Stimulated activated naive CD8-positive, alpha-beta T cell treated with anti-CD3 and anti-CD28 coated beads, Interleukin-15, Interleukin-2, amounts not matched to agents 100 U/mL and 50 U/mL, for 24 hours (primary cell): ENCODE data around the gene PF4V1.

Source experiments
- ATAC-seq: fragments of 150-1000 bp; cut with Tn5 transposase; one replicate; pipeline ENCODE4 v1.10.0; 2021
- DNase-seq: peaks from one replicate; pipeline ENCODE4 v3.0.0; 2021

Gene PF4V1

GRCh38 chr4:73847526-73848182 lies 5.4 kb upstream of the PF4V1 start:
- ATAC-seq, result no peak
- no peak for DNase-seq

- DNase-seq (no peak), ATAC-seq (no peak)
Measured at GRCh38 chr4:73848183-73848777, 4.8 kb upstream of the PF4V1 start.

GRCh38 chr4:73850261-73850970 lies 2.7 kb upstream of the PF4V1 start:
- ATAC-seq (no peak), DNase-seq (no peak)

GRCh38 chr4:73851293-73851692 lies 1.8 kb upstream of the PF4V1 start:
- ATAC-seq (no peak), DNase-seq (no peak)

DNA sequence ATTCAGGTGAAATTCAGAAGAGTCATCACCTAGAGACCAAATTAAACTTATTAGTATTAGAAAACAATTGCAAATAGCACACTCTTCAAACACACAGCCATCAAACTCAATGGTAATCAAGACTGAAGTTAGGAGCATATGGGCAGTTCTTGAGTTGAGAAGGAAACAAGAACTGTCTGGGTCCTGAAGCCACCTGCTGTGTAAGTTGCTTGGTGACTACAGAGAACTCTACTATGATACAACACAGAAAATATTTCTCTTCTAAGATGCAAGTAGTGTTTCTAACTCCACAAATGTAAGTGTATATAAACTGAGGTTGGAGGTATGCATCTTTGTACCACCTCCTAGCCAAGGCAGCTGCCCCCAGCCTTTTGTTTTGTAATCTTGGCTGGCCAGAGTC lies 325 bp upstream of the PF4V1 start:
- ATAC-seq, result no peak

DNA sequence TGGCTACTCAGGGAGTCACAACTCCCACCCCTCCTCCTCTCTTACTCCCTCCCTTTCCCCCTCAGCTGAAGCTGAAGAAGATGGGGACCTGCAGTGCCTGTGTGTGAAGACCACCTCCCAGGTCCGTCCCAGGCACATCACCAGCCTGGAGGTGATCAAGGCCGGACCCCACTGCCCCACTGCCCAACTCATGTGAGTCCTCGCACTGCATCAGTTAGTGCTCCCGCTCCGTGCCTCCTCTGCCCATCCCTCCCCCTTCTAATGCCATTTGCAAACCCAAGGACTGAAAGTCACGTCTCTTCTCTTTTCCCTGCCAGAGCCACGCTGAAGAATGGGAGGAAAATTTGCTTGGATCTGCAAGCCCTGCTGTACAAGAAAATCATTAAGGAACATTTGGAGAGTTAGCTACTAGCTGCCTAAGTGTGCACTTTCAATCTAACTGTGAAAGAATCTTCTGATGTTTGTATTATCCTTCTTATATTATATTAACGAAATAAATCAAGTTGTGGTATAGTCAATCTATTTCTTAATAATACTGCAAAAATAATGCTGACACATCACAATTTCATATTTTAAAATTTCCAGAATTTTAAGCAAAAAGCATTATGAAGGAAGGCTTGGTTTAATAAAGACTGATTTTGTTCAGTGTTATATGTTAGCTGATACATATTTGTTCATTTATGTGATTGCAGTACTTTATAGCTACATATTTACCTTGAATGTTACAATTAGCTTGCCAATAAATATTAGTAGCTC lies 800 bp downstream of the PF4V1 start:
- ATAC-seq (no peak), DNase-seq (no peak)

More for the DNA sequence above, 325 bp upstream of the PF4V1 start:
- no peak for DNase-seq

DNA sequence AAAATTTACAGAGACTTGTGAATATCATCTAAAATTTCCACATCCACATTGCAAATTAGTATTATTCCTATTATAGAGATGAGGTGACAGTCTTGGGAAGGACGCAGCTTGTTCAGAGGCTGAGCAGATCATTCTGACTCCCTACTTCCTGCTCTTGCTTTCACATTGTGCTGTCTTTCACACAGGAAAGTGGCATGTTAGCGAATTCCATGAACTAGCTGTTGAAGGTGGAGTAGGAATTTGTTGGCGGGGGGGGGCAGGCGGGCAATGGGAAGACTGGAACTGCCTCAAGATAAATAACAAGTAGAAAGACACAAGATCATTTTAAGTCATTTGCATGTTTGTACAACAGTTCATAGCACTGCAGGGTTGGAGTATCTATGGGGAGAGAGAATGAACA lies 2.3 kb downstream of the PF4V1 start:
- ATAC-seq (no peak), DNase-seq (no peak)

- DNase-seq (no peak), ATAC-seq (no peak)
Measured at GRCh38 chr4:73856518-73856917, 3.4 kb downstream of the PF4V1 start.

GRCh38 chr4:73859614-73860088 lies 6.6 kb downstream of the PF4V1 start:
- no peak for DNase-seq
- ATAC-seq, result no peak

- ATAC-seq, result no peak
Measured at GRCh38 chr4:73860181-73860580, 7.1 kb downstream of the PF4V1 start.

GRCh38 chr4:73860917-73861316 lies 7.8 kb downstream of the PF4V1 start:
- DNase-seq (no peak), ATAC-seq (no peak)

More at GRCh38 chr4:73860181-73860580, 7.1 kb downstream of the PF4V1 start:
- DNase-seq, result no peak

GRCh38 chr4:73862322-73862721 lies 9.2 kb downstream of the PF4V1 start:
- ATAC-seq (no peak), DNase-seq (no peak)

DNA sequence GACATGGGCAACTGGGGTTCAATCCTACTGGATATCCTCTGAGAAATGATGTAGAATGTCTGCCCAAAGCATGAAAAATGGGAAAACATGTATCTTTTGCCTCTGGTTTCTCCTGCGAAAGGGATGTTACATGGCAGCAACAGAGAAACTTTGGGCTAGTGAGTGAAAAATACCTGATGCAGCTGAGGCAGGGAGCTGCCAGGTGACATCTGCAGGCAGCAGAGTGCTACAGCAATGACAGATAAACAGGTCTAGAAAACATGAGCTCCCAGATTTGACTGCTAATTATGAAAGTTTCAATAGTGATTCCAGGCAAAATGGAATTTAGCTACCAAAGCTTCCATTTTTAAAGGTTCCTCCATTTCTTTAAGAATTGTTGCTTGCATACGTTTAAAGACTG lies 11.3 kb downstream of the PF4V1 start:
- no peak for DNase-seq
- no peak for ATAC-seq

GRCh38 chr4:73864961-73865360 lies 11.9 kb downstream of the PF4V1 start:
- DNase-seq (no peak), ATAC-seq (no peak)

DNA sequence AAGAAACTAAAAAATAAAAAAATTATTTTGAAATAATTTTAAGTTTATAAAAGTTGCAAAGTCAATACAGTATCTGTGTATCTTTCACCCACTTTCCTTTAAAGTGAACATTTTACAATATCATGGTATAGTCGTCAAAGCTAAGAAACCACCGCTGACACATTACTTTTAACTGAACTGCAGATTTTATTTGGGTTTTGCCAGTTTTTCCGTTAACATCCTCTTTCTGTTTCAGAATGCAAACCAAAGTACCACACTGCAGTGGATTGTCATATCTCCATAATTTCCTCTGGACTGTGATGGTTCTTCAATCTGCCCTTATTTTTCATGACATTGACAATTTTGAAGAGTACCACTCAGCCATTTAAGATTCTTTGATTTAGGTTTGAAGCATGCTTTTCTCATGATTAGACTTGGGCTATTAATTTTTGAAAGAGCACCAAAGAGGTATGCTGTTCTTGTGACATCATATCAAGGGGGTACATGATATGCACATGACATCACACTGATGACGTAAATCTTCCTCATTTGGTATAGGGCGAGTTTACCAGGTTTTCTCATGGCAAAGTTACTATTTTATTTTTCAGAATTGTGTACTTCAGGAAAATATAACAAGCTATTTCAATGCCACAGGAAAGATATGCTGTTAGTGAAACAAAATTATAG lies 12.5 kb downstream of the PF4V1 start:
- ATAC-seq (no peak), DNase-seq (no peak)

DNA sequence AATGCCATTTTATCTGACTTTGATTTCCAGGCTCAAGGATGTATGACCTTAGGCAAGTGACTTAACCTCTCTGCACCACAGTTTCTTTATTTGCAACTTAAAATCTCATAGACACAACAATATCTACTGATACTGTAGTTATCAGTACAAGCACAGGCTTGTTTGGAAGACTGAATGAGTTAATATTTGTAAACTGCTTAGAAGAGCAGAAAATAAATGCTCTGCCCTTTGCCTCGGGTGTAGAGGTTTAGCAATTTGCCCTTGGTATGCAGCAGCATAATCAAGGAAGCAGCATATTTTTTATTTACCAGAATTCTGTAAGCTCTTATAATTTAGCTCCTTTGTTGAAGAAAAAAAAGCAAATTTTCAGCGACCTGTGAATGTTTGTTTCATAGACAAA lies 13.2 kb downstream of the PF4V1 start:
- ATAC-seq (no peak), DNase-seq (no peak)

DNA sequence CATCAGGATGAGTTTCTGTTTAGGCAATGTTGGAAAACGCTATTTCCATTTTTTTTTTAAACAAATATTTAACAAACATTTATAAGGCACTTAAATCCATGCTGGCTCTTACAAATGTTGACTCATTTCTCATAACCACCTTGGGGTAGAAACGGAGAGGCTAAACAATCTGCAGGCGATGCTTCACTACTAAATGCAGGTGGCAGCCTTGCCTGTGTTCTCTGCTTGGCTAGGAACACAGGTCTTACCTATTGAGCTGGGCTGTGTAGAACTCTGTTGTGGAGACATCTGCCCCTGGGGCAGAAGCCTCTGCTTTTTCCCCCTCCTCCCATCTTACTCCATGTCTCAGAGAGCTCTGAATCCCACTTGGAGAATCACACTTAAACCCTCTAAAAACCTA lies 14.7 kb downstream of the PF4V1 start:
- no peak for ATAC-seq
- DNase-seq, result no peak

- ATAC-seq (no peak), DNase-seq (no peak)
Measured at GRCh38 chr4:73868206-73869129, 15.4 kb downstream of the PF4V1 start.

GRCh38 chr4:73869130-73870055 lies 16.3 kb downstream of the PF4V1 start, which contains the start of gene CXCL1:
CXCL1 (plus strand) TSS chr4:73869393; CDS start chr4:73869471, 78 bp downstream.
- peak; percentile 19 for ATAC-seq
- DNase-seq, result no peak

DNA sequence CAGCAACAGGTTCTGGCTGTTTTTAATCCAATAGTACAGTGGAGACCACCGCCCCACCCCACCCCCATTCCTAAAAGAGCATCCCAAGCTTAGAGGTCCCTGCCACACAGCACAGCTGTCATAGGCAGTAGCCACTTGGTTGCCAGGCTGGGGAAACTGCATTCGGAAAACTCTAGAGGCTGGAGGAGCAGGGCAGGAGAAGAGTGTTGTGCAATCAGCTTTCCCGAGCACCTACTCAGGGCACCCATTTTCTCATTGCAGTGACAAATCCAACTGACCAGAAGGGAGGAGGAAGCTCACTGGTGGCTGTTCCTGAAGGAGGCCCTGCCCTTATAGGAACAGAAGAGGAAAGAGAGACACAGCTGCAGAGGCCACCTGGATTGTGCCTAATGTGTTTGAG lies 17.2 kb downstream of the PF4V1 start:
- ATAC-seq (no peak), DNase-seq (no peak)
